Stomach (tissue), 4 donors: Measurements from ENCODE around the gene PLPPR5.

Experiments used
- CTCF ChIP-seq, 7 experiments: fragments of 450-650 bp in 4 of 7; fragments of 200-600 bp in 3 of 7; sonication (generic) in 3 of 7; IDR thresholded peaks; one replicate each; pipeline ENCODE4 v1.5.1; 2016 to 2019; ENCODE audit warnings: antibody characterized with exemption in 7 of 7, control low read depth in 2 of 7, mild to moderate bottlenecking in 1 of 7
- EP300 ChIP-seq: sonication (generic); formaldehyde crosslinking; IDR thresholded peaks from one replicate; pipeline ENCODE4 v1.6.1; 2017; ENCODE audit warnings: antibody characterized with exemption

- TF ChIP-seq CTCF (IDR thresholded peaks at IDR 0.05) (no peak), EP300 (no peak)
Measured at GRCh38 chr1:98870959-98871903, 133.4 kb downstream of the PLPPR5 start.
